ENCODE data around the gene CHURC1. TPM values are rescaled to one million over a fixed set of nuclear protein-coding genes. Genes with fewer than 3 reads are reported as not detected.
A peak's percentile ranks its signal among the peaks of the same experiment; 100 is the strongest.

The CHURC1 gene
- total RNA-seq, 1 donor from 2014 or later = 59.8 TPM

GRCh38 chr14:64973826-64974225 lies 59.6 kb downstream of the CHURC1 start:
- H3K4me2 ChIP-seq = no peak overlapping the region
- H3K79me2 ChIP-seq (ENCODE audit: low read depth) = no peaks in the 10 kb centered on the region
- TF ChIP-seq EZH2 (IDR thresholded peaks at IDR 0.05) = no peak
- no peak for TF ChIP-seq EZH2phosphoT487 (IDR thresholded peaks at IDR 0.05)
- TF ChIP-seq CTCF (IDR thresholded peaks at IDR 0.05) = no peak
- no peaks in the 10 kb centered on the region for H3K36me3 ChIP-seq
- H3K9me3 ChIP-seq (ENCODE audit: low read depth) = no peaks in the 10 kb centered on the region
- peaks cover 26% of the 10 kb centered on the region for H3F3A ChIP-seq (ENCODE audit: low read depth)
- DNase-seq (ENCODE audit: low spot score) = no peak
- Mint-ChIP-seq H3K9me3 (no peaks in the 10 kb centered on the region), H3K27me3 (ENCODE audit: insufficient read depth, low read depth) (peaks cover 2% of the 10 kb centered on the region), H3K4me1 (peaks cover 21% of the 10 kb centered on the region), H3K36me3 (no peaks in the 10 kb centered on the region), H3K27ac (no peak overlapping the region), H3K4me3 (no peak overlapping the region)
- no peak overlapping the region for H3K9ac ChIP-seq
- peaks cover 10% of the 10 kb centered on the region for H4K20me1 ChIP-seq (ENCODE audit: low read depth)
- no peak overlapping the region for H3K27ac ChIP-seq
- H3K27me3 ChIP-seq = peaks cover 32% of the 10 kb centered on the region
- H2AFZ ChIP-seq (replicated peaks) = no peak overlapping the region
- H3K4me3 ChIP-seq = no peak overlapping the region
- peaks cover 34% of the 10 kb centered on the region for H3K4me1 ChIP-seq

- DNase-seq (ENCODE audit: low spot score) = peak; percentile 28
- peaks cover 30% of the 10 kb centered on the region for H3F3A ChIP-seq (ENCODE audit: low read depth)
- Mint-ChIP-seq H3K9me3 (no peaks in the 10 kb centered on the region), H3K27me3 (ENCODE audit: insufficient read depth, low read depth) (peaks cover 2% of the 10 kb centered on the region), H3K36me3 (no peaks in the 10 kb centered on the region), H3K27ac (no peak overlapping the region), H3K4me1 (peaks cover 20% of the 10 kb centered on the region), H3K4me3 (peak overlapping the region; percentile 34)
- no peak overlapping the region for H3K9ac ChIP-seq
- H3K36me3 ChIP-seq = no peaks in the 10 kb centered on the region
- no peaks in the 10 kb centered on the region for H3K79me2 ChIP-seq (ENCODE audit: low read depth)
- no peak overlapping the region for H3K4me2 ChIP-seq
- no peaks in the 10 kb centered on the region for H3K9me3 ChIP-seq (ENCODE audit: low read depth)
- no peak overlapping the region for H2AFZ ChIP-seq (replicated peaks)
- H3K4me3 ChIP-seq = no peak overlapping the region
- TF ChIP-seq EZH2 (IDR thresholded peaks at IDR 0.05) (no peak), EZH2phosphoT487 (IDR thresholded peaks at IDR 0.05) (no peak), CTCF (IDR thresholded peaks at IDR 0.05) (no peak)
- peaks cover 10% of the 10 kb centered on the region for H4K20me1 ChIP-seq (ENCODE audit: low read depth)
- H3K27ac ChIP-seq = no peak overlapping the region
- peaks cover 32% of the 10 kb centered on the region for H3K27me3 ChIP-seq
- peaks cover 30% of the 10 kb centered on the region for H3K4me1 ChIP-seq
These were observed 60.3 kb downstream of the CHURC1 start for GRCh38 chr14:64974563-64974962.

GRCh38 chr14:64979336-64980074 lies 65.2 kb downstream of the CHURC1 start:
- TF ChIP-seq EZH2phosphoT487 (IDR thresholded peaks at IDR 0.05) (no peak), EZH2 (IDR thresholded peaks at IDR 0.05) (no peak), CTCF (IDR thresholded peaks at IDR 0.05) (no peak)
- Histone ChIP-seq H3K9ac (no peak overlapping the region), H3K9me3 (ENCODE audit: low read depth) (no peaks in the 10 kb centered on the region), H4K20me1 (ENCODE audit: low read depth) (no peaks in the 10 kb centered on the region), H3K4me2 (peak overlapping the region; percentile 9), H3K4me1 (peaks cover 18% of the 10 kb centered on the region), H3K36me3 (no peaks in the 10 kb centered on the region), H2AFZ (replicated peaks) (no peak overlapping the region), H3K4me3 (no peak overlapping the region), H3K27ac (no peak overlapping the region), H3K27me3 (peaks cover 4% of the 10 kb centered on the region), H3F3A (ENCODE audit: low read depth) (peaks cover 15% of the 10 kb centered on the region), H3K79me2 (ENCODE audit: low read depth) (no peaks in the 10 kb centered on the region)
- no peaks in the 10 kb centered on the region for H3K36me3 Mint-ChIP-seq
- H3K4me3 Mint-ChIP-seq = no peak overlapping the region
- no peaks in the 10 kb centered on the region for H3K9me3 Mint-ChIP-seq
- no peak overlapping the region for H3K27ac Mint-ChIP-seq
- no peak for DNase-seq (ENCODE audit: low spot score)
- peaks cover 18% of the 10 kb centered on the region for H3K4me1 Mint-ChIP-seq
- H3K27me3 Mint-ChIP-seq (ENCODE audit: insufficient read depth, low read depth) = peaks cover 2% of the 10 kb centered on the region

Measured in neural progenitor cell (in vitro differentiated cells).